ENCODE results near the gene KLHDC9.

DNA sequence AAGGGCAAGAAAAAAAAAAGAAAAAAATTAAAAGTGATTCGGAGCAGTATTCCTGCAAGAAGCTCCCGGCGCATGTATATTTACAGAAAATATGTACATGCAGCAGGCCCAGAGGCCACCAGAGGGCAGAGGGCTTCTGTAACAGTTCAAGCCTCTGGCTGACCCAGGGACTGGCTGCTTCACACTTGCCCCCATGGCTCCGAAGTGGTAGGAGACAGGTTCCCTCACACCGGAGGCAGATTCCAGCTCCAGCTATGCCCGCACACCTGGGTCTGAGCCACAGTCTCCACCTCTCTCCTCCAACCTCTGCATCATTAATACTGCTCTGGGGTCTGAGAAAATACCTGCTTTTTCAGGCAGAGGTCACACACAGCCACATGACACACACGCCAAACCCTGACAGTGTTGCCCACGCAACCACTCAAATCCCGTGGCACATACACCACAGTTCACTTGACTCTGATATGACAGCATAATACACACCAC is 26.2 kb upstream of the KLHDC9 start:
- TF ChIP-seq RFX5 (IDR thresholded peaks at IDR 0.05) = no peak
- TF ChIP-seq POLR2A (IDR thresholded peaks at IDR 0.05; ENCODE audit: low read length) = no peak
- TF ChIP-seq RAD21 (conservative IDR thresholded peaks at IDR 0.05 in 1 of 2, IDR thresholded peaks at IDR 0.05 in 1 of 2) = peak; percentile 73 to 81
- peak; percentile 75 for TF ChIP-seq CTCF (IDR thresholded peaks at IDR 0.05)
- no peak for TF ChIP-seq TP53 (CRISPR knock-in tag; IDR thresholded peaks at IDR 0.05)
- TF ChIP-seq TFCP2L1 (CRISPR knock-in tag; IDR thresholded peaks at IDR 0.05) = no peak
- no peak for TF ChIP-seq ZNF302 (CRISPR knock-in tag; IDR thresholded peaks at IDR 0.05)
- TF ChIP-seq EP300 (IDR thresholded peaks at IDR 0.05) = no peak
- no peak for TF ChIP-seq ZFP36 (IDR thresholded peaks at IDR 0.05; ENCODE audit: borderline replicate concordance, partially characterized antibody)
- no peak for TF ChIP-seq HMGXB4 (CRISPR knock-in tag; IDR thresholded peaks at IDR 0.05; ENCODE audit: borderline replicate concordance)
- TF ChIP-seq, protein P1, sequence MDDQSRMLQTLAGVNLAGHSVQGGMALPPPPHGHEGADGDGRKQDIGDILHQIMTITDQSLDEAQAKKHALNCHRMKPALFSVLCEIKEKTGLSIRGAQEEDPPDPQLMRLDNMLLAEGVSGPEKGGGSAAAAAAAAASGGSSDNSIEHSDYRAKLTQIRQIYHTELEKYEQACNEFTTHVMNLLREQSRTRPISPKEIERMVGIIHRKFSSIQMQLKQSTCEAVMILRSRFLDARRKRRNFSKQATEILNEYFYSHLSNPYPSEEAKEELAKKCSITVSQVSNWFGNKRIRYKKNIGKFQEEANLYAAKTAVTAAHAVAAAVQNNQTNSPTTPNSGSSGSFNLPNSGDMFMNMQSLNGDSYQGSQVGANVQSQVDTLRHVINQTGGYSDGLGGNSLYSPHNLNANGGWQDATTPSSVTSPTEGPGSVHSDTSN (IDR thresholded peaks at IDR 0.05) = no peak
- TF ChIP-seq, protein P2, sequence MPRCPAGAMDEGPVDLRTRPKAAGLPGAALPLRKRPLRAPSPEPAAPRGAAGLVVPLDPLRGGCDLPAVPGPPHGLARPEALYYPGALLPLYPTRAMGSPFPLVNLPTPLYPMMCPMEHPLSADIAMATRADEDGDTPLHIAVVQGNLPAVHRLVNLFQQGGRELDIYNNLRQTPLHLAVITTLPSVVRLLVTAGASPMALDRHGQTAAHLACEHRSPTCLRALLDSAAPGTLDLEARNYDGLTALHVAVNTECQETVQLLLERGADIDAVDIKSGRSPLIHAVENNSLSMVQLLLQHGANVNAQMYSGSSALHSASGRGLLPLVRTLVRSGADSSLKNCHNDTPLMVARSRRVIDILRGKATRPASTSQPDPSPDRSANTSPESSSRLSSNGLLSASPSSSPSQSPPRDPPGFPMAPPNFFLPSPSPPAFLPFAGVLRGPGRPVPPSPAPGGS (IDR thresholded peaks at IDR 0.05) = no peak
- TF ChIP-seq JUN (IDR thresholded peaks at IDR 0.05) = no peak

Measured in A549 (cell line).